Stimulated activated naive CD4-positive, alpha-beta T cell treated with Interleukin-2 at 50 U/mL for 16 hours (primary cell): ENCODE data around the gene HAVCR1.

Experiments used
- DNase-seq: peaks from one replicate; lab custom pipeline; 2025; lab: John Stamatoyannopoulos, UW

Gene HAVCR1

GRCh38 chr5:156991714-156992113 is 67.2 kb downstream of the HAVCR1 start:
- no peak for DNase-seq

DNA sequence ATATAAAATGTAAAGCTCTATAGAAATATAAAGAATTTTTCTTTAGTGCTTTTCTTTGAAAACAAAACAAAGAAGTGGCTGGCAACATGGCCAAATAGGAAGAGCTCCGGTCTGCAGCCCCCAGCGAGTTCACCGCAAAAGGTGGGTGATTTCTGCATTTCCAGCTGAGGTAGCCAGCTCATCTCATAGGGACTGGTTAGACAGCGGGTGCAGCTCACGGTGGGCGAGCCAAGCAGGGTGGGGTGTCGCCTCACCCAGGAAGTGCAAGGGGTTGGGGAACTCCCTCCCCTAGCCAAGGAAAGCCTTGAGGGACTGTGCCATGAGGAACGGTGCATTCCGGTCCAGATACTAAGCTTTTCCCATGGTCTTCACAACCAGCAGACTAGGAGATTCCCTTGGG is 74.9 kb downstream of the HAVCR1 start:
- DNase-seq, result no peak

GRCh38 chr5:156981481-156981880 is 77.4 kb downstream of the HAVCR1 start:
- DNase-seq, result no peak
